ENCODE results near the gene DNAAF2.

The DNAAF2 gene

DNA sequence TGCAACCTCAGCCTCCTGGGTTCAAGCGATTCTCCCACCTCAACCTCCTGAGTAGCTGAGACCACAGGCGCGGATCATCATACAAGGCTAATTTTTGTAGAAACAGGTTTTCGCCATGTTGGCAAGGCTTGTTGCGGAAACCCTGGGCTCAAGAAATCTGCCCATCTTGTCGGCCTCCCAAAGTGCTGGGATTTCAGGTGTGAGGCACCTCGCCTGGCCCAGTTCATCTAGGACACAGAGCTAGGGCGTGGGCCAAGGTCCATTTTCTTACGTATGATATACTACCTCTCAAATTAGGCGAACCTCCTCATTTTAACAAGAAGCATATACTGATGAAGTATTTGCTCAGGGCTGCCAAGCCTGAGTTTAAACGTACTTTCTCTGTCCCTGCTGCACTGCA, 51.0 kb downstream of the DNAAF2 start:
- no peak for DNase-seq (ENCODE audit: low spot score)

DNA sequence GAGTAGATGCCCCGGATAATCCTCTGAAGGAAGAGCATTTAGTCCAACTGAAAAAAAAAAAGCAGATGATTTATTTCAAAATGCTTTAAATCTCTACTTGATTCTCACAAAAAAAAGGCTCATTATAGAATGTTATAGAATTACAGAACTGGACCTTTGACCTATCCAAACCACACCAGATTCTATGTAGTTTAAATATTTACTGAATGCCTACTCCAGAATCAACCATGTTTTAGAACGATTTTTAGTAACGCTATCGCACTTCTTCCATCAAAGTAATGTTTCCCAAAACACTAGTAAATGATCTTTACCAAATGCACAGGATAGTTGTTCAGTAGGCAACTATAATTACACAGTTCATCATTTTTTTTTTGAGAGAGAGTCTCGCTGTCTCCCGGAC, 51.4 kb downstream of the DNAAF2 start:
- DNase-seq (ENCODE audit: low spot score), result no peak

DNA sequence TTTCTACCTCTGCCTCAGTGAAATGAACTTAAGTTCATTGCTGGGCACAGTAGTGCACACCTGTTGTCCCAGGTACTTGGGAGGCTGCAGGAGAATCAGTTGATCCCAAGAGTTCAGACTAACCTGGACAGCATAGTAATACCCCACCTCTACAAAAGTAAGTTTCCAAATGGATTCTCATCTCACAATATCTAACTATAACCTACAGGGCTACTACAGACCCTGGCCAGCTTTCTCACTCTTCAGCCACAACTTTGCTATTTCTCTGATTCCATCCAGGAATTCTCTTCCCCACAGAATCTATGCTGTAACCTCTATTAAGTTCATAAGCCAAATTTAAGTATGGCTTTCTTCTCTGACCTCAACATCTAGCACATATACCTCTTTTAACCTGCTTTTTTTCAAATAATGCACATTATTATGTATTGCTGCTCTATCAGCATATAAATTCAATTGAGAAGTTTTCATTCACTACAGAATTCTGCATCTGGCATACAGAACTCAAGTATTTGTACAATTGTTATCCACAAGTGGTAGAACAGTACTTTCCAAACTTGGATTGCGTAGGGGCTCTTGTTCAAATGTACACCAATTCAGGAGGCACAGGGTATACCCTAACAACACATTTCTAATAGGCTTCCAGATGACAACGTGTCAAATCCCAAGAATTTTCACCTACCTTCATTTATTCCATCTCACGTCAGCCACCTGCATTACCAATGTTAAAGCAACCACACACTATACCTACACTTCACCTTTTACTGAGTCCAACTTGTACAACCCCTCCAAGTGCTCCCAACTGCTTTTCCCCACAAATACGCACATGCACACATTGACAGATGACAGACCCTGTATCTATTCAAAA, 52.7 kb downstream of the DNAAF2 start:
- no peak for DNase-seq (ENCODE audit: low spot score)

DNA sequence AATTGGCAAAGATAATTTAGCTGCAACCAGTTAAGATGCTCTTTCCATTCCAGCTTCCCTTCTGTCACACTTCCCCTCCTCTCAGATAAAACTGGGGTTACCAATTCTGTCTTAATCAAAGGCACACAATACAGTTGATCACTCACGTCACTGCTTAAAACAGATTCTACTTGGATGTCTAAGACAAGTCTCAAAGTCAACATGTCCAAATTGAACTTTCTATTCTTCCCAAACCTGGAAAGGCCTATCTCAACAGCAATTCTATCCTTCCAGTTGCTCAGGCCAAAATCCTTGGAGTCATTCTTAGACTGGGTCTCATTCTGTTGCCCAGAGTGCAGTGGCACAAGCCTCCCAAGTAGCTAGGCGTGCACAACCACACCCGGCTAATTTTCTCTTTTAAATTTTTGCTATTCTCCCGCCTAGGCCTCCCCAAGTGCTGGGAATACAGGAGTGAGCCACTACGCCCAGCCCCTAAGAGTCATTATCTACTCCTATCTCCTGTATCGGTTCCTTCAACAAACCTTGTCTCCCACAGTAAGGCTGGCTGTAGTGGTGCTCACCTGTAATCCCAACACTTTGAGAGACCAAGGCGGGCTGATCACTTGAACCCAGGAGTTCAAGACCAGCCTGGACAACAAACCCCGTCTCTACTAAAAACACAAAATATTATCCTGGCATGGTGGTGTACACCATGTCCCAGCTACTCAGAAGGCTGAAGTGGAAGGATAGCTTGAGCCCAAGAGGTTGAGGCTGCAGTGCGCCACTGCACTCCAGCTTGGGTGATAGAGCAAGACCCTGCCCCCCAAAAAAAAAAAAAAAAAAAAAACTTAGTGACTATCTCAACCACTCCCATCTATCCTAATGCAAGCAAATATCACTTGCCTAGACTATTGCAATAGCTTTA, 53.6 kb downstream of the DNAAF2 start:
- no peak for DNase-seq (ENCODE audit: low spot score)

DNA sequence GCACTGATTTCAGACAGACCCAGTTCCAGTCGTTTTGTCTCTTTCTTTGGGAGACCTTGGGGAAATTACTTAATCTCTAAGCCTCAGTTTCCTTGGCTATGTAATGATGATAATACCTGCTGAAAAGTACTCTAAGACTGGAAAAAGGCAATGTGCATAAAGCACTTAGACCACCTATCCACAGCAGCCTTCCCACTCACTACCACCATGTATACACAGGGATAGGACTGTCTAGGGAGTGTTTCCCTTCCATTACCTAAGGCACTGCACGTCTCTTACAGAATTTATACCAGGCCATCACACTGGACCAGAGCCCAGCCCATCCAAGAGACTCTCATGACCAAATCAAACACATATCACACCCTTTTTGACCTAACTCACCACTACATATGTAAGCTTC, 55.2 kb downstream of the DNAAF2 start:
- no peak for DNase-seq (ENCODE audit: low spot score)

DNA sequence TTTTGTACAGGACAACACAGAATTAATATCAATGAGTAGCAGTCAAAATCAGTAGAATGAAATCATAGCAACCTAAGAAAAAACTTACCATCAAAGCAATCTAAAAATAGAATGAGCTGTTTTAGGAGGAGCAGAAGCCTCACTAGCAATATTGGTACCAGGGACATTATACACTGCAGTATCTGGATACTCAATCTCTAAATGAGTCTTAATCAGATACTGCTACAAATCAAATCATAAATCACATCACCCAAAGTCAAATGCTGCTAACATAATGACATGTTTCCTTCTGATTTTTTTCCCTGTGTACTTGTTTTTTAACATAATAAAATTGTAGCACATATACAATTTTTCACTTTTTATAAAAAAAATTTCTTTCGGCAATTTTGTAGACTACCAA, 56.9 kb downstream of the DNAAF2 start:
- no peak for DNase-seq (ENCODE audit: low spot score)

All from HuH-7 (cell line).